GM19455 (cell line): ENCODE results near the gene A2ML1.
"Not testable (repeated sequence)": the region's sequence is repeated elsewhere in the genome, so short reads cannot be mapped to it uniquely, and the experiment has no call there.

Source experiments
- ATAC-seq: cut with Tn5 transposase; IDR thresholded peaks from one replicate; pipeline ENCODE4 v1.9.1; 2021; ENCODE audit not compliant: unreplicated experiment

A2ML1 gene

GRCh38 chr12:8904665-8905064 lies 82.2 kb downstream of the A2ML1 start:
- ATAC-seq, result no peak

- ATAC-seq, result no peak
Measured at GRCh38 chr12:8905546-8905945, 83.1 kb downstream of the A2ML1 start.

- no peak for ATAC-seq
Measured at GRCh38 chr12:8906266-8907180, 84.1 kb downstream of the A2ML1 start.

- no peak for ATAC-seq
Measured at GRCh38 chr12:8907513-8907912, 85.1 kb downstream of the A2ML1 start.

- no peak for ATAC-seq
Measured at GRCh38 chr12:8909752-8910151, 87.3 kb downstream of the A2ML1 start.

GRCh38 chr12:8911606-8912268 lies 89.3 kb downstream of the A2ML1 start:
- no peak for ATAC-seq

- ATAC-seq, result no peak
Measured at GRCh38 chr12:8912914-8913313, 90.5 kb downstream of the A2ML1 start.

GRCh38 chr12:8913702-8914032 lies 91.2 kb downstream of the A2ML1 start:
- no peak for ATAC-seq

GRCh38 chr12:8914033-8914715 lies 91.8 kb downstream of the A2ML1 start, which contains the start of gene PHC1:
Gene PHC1, plus strand, starts transcription at chr12:8914509. Its CDS starts 3,169 bp downstream, at chr12:8917678.
- ATAC-seq, result peak; percentile 72

GRCh38 chr12:8914716-8915526 lies 92.5 kb downstream of the A2ML1 start:
- ATAC-seq, result peak; percentile 74

- no peak for ATAC-seq
Measured at GRCh38 chr12:8916154-8916553, 93.7 kb downstream of the A2ML1 start.

GRCh38 chr12:8917031-8917430 lies 94.6 kb downstream of the A2ML1 start:
- no peak for ATAC-seq

- ATAC-seq, result no peak
Measured at GRCh38 chr12:8917751-8918150, 95.3 kb downstream of the A2ML1 start.

- not testable (repeated sequence) for ATAC-seq
Measured at GRCh38 chr12:8919643-8920042, 97.2 kb downstream of the A2ML1 start.

- no peak for ATAC-seq
Measured at GRCh38 chr12:8922544-8922943, 100.1 kb downstream of the A2ML1 start.
